D721Med (cell line): ENCODE measurements around the gene MEFV.
"Not testable (repeated sequence)": the region's sequence is repeated elsewhere in the genome, so short reads cannot be mapped to it uniquely, and the experiment has no call there.

Experiments used
- DNase-seq: peaks from one replicate; pipeline ENCODE4 v3.0.0; 2011; ENCODE audit warnings: low spot score; ENCODE audit not compliant: insufficient read length
- FAIRE-seq: peaks from 2 replicates; lab custom pipeline; 2011; peaks lifted over from hg19 to GRCh38; lab: Jason Lieb, UNC
- TF ChIP-seq, protein P1 (sequence below): IDR thresholded peaks from 2 replicates; pipeline ENCODE4 v1.5.1; 2012; ENCODE audit warnings: mild to moderate bottlenecking, control low read depth; ENCODE audit not compliant: insufficient read depth; ENCODE audit errors: missing control alignments

Gene MEFV

DNA sequence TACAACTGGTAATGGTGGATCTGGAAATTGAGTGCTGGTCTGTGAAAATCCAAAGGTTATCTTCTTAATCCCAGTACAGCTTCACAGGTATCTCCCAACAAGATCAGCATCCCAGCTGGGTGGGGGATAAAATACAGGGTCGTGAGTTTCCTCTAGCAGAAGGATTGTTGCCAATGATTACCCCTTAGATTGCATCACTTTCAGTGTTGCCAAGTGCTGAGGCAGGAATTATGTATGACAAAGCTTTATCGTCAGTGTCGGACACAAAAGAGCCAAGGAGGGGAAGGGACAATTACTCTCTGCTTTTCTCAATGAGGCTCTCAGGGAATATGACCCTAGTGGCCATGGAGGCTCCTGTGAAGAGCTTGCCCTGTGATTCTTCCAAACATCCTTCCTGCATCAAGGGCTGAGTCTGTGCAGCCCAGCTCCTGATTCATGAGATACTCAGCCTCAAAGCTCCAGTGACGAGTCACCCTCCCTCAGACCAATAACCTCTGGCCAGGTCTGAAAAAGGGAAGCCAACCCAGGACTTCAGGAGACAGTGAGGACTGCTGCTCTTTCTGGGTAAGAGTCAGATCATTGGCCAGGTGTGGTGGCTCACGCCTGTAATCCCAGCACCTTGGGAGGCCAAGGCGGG, 53.4 kb downstream of the MEFV start:
- no peak for FAIRE-seq
- TF ChIP-seq, protein P1, sequence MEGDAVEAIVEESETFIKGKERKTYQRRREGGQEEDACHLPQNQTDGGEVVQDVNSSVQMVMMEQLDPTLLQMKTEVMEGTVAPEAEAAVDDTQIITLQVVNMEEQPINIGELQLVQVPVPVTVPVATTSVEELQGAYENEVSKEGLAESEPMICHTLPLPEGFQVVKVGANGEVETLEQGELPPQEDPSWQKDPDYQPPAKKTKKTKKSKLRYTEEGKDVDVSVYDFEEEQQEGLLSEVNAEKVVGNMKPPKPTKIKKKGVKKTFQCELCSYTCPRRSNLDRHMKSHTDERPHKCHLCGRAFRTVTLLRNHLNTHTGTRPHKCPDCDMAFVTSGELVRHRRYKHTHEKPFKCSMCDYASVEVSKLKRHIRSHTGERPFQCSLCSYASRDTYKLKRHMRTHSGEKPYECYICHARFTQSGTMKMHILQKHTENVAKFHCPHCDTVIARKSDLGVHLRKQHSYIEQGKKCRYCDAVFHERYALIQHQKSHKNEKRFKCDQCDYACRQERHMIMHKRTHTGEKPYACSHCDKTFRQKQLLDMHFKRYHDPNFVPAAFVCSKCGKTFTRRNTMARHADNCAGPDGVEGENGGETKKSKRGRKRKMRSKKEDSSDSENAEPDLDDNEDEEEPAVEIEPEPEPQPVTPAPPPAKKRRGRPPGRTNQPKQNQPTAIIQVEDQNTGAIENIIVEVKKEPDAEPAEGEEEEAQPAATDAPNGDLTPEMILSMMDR, result no peak
- DNase-seq, result no peak

DNA sequence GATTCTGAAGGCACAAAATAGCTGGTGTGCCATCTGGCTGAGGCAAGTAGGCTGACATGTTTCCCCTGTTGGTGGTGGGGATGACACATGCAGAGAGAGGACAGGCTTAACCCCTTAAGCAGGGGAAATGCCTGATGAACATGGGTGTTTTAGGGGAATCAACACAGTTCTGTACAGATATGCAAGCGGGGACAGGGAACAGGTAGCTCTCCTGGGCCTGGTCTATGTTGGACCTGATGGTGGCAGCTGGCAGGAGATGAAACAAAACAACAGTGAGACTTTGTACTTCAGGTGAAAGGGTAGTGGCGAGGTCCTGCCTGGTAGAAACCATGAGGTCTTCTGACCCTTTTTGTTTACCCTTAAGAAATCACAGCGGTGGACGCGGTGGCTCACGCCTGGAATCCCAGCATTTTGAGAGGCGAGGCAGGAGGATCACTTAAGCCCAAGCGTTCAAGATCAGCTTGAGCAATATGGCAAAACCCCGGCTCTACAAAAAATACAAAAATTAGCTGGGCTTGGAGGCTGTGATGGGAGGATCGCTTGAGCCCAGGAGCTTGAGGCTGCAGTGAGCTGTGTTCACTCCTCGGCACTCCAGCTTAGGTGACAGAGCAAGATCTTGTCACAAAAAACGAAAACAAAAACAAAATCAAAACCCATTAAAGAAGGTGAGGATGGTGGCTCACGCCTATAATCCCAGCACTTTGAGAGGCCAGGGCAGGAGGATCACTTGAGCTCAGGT, 57.9 kb downstream of the MEFV start:
- FAIRE-seq (no peak), DNase-seq (no peak)
- TF ChIP-seq, protein P1, result no peak

DNA sequence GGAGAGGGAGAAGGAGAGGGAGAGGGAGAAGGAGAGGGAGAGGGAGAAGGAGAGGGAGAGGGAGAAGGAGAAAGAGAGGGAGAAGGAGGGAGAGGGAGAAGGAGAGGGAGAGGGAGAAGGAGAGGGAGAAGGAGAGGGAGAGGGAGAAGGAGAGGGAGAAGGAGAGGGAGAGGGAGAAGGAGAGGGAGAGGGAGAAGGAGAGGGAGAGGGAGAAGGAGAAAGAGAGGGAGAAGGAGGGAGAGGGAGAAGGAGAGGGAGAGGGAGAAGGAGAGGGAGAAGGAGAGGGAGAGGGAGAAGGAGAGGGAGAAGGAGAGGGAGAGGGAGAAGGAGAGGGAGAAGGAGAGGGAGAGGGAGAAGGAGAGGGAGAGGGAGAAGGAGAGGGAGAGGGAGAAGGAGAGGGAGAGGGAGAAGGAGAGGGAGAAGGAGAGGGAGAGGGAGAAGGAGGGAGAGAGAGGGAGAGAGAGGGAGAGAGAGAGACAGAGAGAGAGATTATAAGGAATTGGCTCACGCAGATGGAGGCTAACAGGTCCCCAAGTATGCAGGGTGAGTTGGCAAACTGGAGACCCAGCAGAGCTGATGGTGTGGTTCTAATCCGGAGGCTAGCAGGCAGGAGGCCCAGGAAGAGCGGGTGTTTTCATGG, 58.6 kb downstream of the MEFV start:
- not testable (repeated sequence) for FAIRE-seq, DNase-seq

DNA sequence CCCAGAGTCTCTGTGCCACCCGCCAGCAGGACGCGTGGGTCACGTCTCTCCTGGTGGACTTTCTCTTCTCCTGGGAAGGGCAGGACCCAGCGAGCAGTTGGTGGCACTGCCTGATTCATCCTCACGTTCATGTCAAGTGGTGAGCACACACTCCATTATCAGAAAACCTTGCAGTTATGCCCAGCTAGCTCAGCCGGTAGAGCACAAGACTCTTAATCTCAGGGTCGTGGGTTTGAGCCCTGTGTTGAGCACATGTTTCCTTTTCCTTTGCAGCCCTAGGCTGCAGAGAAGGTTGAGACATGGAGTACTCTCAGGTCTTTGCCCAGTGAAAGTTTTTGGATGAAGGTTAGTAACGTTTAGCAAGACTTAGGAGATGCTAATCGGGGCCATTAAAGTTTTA, 60.5 kb downstream of the MEFV start:
- FAIRE-seq (no peak), DNase-seq (no peak)
- TF ChIP-seq, protein P1, result no peak

DNA sequence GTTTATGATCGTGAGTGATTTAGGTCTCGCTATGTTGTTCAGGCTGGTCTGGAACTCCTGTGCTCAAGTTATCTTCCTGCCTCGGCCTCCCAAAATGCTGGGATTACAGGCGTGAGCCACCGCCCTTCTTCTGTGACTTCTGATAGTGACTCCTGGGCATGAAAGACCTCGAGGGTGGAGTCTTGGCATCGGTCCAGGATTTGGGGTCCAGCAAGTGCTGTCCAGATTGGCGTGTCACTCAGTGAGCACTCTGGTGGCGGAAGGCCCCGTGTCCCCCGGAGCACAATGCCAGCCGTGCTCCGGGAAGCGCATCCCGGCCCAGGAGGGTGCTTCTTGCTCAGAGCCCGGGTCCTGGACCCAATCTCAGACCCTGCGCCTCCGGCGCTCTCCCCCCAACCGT, 61.6 kb downstream of the MEFV start:
- TF ChIP-seq, protein P1, result no peak
- no peak for DNase-seq
- no peak for FAIRE-seq

DNA sequence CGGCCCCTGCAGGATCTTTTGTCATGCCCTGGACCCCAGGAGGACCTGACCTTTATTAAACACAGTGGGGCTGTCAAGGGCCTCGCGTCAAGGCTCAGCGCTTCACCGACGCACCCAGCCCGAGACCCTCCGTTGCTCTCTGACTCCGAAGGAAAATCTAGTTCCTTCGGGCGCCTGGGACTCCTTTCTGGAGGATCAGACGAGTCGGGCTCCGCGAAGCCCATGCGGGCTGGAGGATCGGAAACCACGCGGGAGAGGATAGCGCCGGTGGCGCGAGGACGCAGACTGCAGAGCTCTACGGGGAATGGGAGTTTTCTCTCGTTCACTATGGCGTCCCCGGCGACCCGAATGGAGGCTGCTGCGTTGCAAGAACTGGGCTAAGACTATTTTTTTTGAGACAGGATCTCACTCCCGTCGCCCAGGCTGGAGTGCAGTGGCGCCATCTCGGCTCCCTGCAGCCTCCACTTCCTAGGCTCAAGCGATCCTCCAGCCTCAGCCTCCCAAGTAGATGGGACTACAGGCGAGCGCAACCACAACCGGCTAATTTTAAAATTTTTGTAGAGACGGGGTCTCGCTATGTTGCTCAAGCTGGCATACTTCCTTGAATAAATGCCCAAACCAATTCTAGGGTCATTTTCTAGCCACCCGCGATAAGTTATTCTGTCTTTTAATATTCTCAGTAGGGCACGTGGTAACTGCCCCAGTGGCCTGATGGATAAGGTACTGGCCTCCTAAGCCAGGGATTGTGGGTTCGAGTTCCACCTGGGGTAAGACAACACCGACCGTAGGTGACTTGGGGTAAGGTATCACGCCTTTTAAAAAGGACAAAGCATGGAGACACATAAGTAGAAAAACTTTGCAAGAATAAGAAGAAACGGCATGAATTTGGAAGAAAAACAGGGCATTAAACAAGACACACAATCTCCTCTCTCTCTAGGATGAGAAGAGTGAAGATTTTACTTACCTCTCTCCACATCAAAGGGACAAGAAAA, 62.9 kb downstream of the MEFV start:
- DNase-seq (no peak), FAIRE-seq (no peak)
- TF ChIP-seq, protein P1, result no peak
